H1 (cell line): ENCODE results near the gene MACF1. TPM values are rescaled to one million over a fixed set of nuclear protein-coding genes. Genes with fewer than 3 reads are reported as not detected.

Source experiments
- CTCF ChIA-PET: fragments of 300-600 bp; sonication (Branson Sonifier 250); formaldehyde crosslinking; loops from one replicate; lab custom pipeline; 2021; ENCODE audit not compliant: partially characterized antibody; lab: Charles Lee
- POLR2A ChIA-PET: fragments of 300-600 bp; sonication (Branson Sonifier 250); formaldehyde crosslinking; loops from one replicate; lab custom pipeline; 2021; ENCODE audit warnings: inconsistent platforms; ENCODE audit not compliant: partially characterized antibody; lab: Charles Lee
- DNase-seq, 2 experiments: peaks; one replicate each; pipeline versions ENCODE4 v3.0.0 to v3.0.0-alpha.2; 2010 to 2022; ENCODE audit warnings: low spot score in 2 of 2, low read depth in 1 of 2, mixed read lengths in 1 of 2
- FAIRE-seq: peaks from 2 replicates; lab custom pipeline; 2011; peaks lifted over from hg19 to GRCh38; lab: Jason Lieb, UNC
- H2AFZ ChIP-seq: 2 replicates; pipeline ENCODE4 v1.8.1; 2012; ENCODE audit warnings: low read length, inconsistent platforms
- H2AK5ac ChIP-seq: 2 replicates; pipeline ENCODE4 v1.6.1; 2013; ENCODE audit warnings: low read depth, low read length
- H2BK120ac ChIP-seq: replicated peaks from 2 replicates; pipeline ENCODE3; 2013; ENCODE audit warnings: low read depth, low read length, inconsistent platforms
- H2BK12ac ChIP-seq: 2 replicates; pipeline ENCODE4 v1.6.1; 2013; ENCODE audit warnings: low read depth, low read length
- H2BK15ac ChIP-seq: 2 replicates; pipeline ENCODE4 v1.6.1; 2013; ENCODE audit warnings: low read length
- H2BK20ac ChIP-seq: 2 replicates; pipeline ENCODE4 v1.6.1; 2013; ENCODE audit warnings: low read length
- H2BK5ac ChIP-seq: 2 replicates; pipeline ENCODE4 v1.6.1; 2013; ENCODE audit warnings: low read depth, low read length
- H3K14ac ChIP-seq: 2 replicates; pipeline ENCODE4 v1.6.1; 2013; ENCODE audit warnings: inconsistent platforms; ENCODE audit not compliant: insufficient read length
- H3K18ac ChIP-seq: 2 replicates; pipeline ENCODE4 v1.6.1; 2013; ENCODE audit warnings: low read length; ENCODE audit errors: extremely low read depth
- H3K23ac ChIP-seq: 2 replicates; pipeline ENCODE4 v1.6.1; 2013; ENCODE audit warnings: inconsistent platforms; ENCODE audit not compliant: insufficient read length
- H3K23me2 ChIP-seq: 2 replicates; pipeline ENCODE4 v1.6.1; 2013; ENCODE audit warnings: low read depth, low read length
- H3K27ac ChIP-seq: 2 replicates; pipeline ENCODE4 v1.6.1; 2011; ENCODE audit warnings: low read depth, low read length, inconsistent platforms
- H3K27me3 ChIP-seq, 4 experiments: replicated peaks in 1 of 4; 1 replicate in 1 of 4; 2 replicates in 3 of 4; pipeline versions ENCODE4 v1.6.1 to v1.8.1; 2011 to 2013; ENCODE audit warnings: low read length in 3 of 4, mild to moderate bottlenecking in 3 of 4, inconsistent platforms in 2 of 4, mixed read lengths in 2 of 4, moderate library complexity in 1 of 4; ENCODE audit not compliant: control insufficient read depth in 3 of 4, insufficient read depth in 3 of 4; ENCODE audit errors: extremely low read depth in 1 of 4
- H3K36me3 ChIP-seq, 4 experiments: 2 replicates each; pipeline versions ENCODE4 v1.6.1 to v1.8.1; 2011 to 2013; ENCODE audit warnings: mild to moderate bottlenecking in 4 of 4, low read length in 3 of 4, moderate library complexity in 2 of 4, control low read depth in 1 of 4, inconsistent platforms in 1 of 4; ENCODE audit not compliant: insufficient read depth in 4 of 4, control insufficient read depth in 2 of 4
- H3K4ac ChIP-seq: replicated peaks from 2 replicates; pipeline ENCODE3; 2013; ENCODE audit warnings: low read length, low read depth, mixed read lengths, inconsistent platforms; ENCODE audit not compliant: insufficient read length
- H3K4me1 ChIP-seq, 4 experiments: replicated peaks in 1 of 4; 1 replicate in 1 of 4; 2 replicates in 3 of 4; pipeline versions ENCODE4 v1.6.1 to v1.8.1; 2011 to 2013; ENCODE audit warnings: low read length in 3 of 4, inconsistent platforms in 2 of 4, mixed read lengths in 1 of 4; ENCODE audit not compliant: insufficient read depth in 4 of 4, control insufficient read depth in 3 of 4
- H3K4me2 ChIP-seq, 2 experiments: 2 replicates each; pipeline versions ENCODE4 v1.6.1 to v1.8.1; 2011 to 2013; ENCODE audit warnings: low read depth in 2 of 2, low read length in 2 of 2, control low read depth in 1 of 2, inconsistent platforms in 1 of 2, mild to moderate bottlenecking in 1 of 2; ENCODE audit not compliant: insufficient read depth in 1 of 2
- H3K4me3 ChIP-seq, 4 experiments: fragments of 200-600, 300-600 bp in 1 of 4; sonication (generic), shearing (Covaris generic), sonication (Bioruptor Twin) in 1 of 4; 2 replicates each; pipeline versions ENCODE4 v1.5.1 to v1.8.1; 2011 to 2016; ENCODE audit warnings: low read length in 4 of 4, low read depth in 3 of 4, control low read depth in 2 of 4, inconsistent platforms in 2 of 4, mild to moderate bottlenecking in 2 of 4, mixed read lengths in 1 of 4, moderate library complexity in 1 of 4; ENCODE audit not compliant: insufficient read depth in 2 of 4; ENCODE audit errors: extremely low read depth in 1 of 4
- H3K56ac ChIP-seq: replicated peaks from 2 replicates; pipeline ENCODE3; 2013; ENCODE audit warnings: low read depth, mild to moderate bottlenecking, mixed read lengths, low read length, inconsistent platforms; ENCODE audit not compliant: insufficient read length
- H3K79me1 ChIP-seq: 2 replicates; pipeline ENCODE4 v1.6.1; 2013; ENCODE audit warnings: low read depth, low read length, control low read depth
- H3K79me2 ChIP-seq, 2 experiments: 2 replicates each; pipeline versions ENCODE4 v1.6.1 to v1.8.1; 2012 to 2013; ENCODE audit warnings: low read length in 2 of 2, mild to moderate bottlenecking in 2 of 2, inconsistent platforms in 1 of 2; ENCODE audit not compliant: insufficient read depth in 2 of 2, control insufficient read depth in 1 of 2
- H3K9ac ChIP-seq, 4 experiments: replicated peaks in 1 of 4; 1 replicate in 1 of 4; 2 replicates in 3 of 4; pipeline versions ENCODE4 v1.6.1 to v1.8.1; 2011 to 2013; ENCODE audit warnings: low read depth in 3 of 4, low read length in 3 of 4, control low read depth in 2 of 4, mild to moderate bottlenecking in 2 of 4, moderate library complexity in 2 of 4, inconsistent platforms in 1 of 4; ENCODE audit errors: extremely low read depth in 1 of 4
- H3K9me3 ChIP-seq, 2 experiments: 2 replicates each; pipeline versions ENCODE4 v1.6.1 to v1.8.1; 2012 to 2013; ENCODE audit warnings: mild to moderate bottlenecking in 2 of 2, moderate library complexity in 2 of 2, control low read depth in 1 of 2, inconsistent platforms in 1 of 2, low read depth in 1 of 2, low read length in 1 of 2, mixed read lengths in 1 of 2; ENCODE audit not compliant: insufficient read depth in 2 of 2
- H4K20me1 ChIP-seq, 2 experiments: replicated peaks in 1 of 2; 2 replicates each; pipeline versions ENCODE3 to v1.8.1; 2011 to 2013; ENCODE audit warnings: inconsistent platforms in 2 of 2, low read length in 2 of 2, mild to moderate bottlenecking in 1 of 2; ENCODE audit not compliant: insufficient read depth in 2 of 2, control insufficient read depth in 1 of 2
- H4K5ac ChIP-seq: 2 replicates; pipeline ENCODE4 v1.6.1; 2013; ENCODE audit warnings: low read length, low read depth, mixed read lengths, inconsistent platforms; ENCODE audit not compliant: insufficient read length
- H4K8ac ChIP-seq: 2 replicates; pipeline ENCODE4 v1.8.0; 2013; ENCODE audit warnings: mild to moderate bottlenecking, moderate library complexity, low read length, inconsistent platforms; ENCODE audit not compliant: insufficient read depth; ENCODE audit errors: extremely low read depth
- H4K91ac ChIP-seq: replicated peaks from 2 replicates; pipeline ENCODE3; 2013; ENCODE audit warnings: low read length, mixed read lengths, inconsistent platforms; ENCODE audit not compliant: insufficient read length
- ATF3 ChIP-seq: IDR thresholded peaks from 2 replicates; pipeline ENCODE4 v1.6.1; 2011; ENCODE audit warnings: low read depth, mild to moderate bottlenecking, low read length; ENCODE audit not compliant: insufficient read depth
- EGR1 ChIP-seq: IDR thresholded peaks from 2 replicates; pipeline ENCODE4 v1.6.1; 2011; ENCODE audit warnings: low read depth, low read length, borderline replicate concordance
- GABPA ChIP-seq: IDR thresholded peaks from 2 replicates; pipeline ENCODE4 v1.6.1; 2011; ENCODE audit warnings: mild to moderate bottlenecking, low read length, moderate library complexity, borderline replicate concordance; ENCODE audit not compliant: insufficient read depth
- KDM1A ChIP-seq: fragments of 200-600, 300-600 bp; sonication (generic); IDR thresholded peaks from 2 replicates; pipeline ENCODE4 v1.7.1; 2016; ENCODE audit warnings: mild to moderate bottlenecking, low read length, borderline replicate concordance
- RNF2 ChIP-seq: fragments of 200-900, 300-1000 bp; sonication (generic); IDR thresholded peaks from 2 replicates; pipeline ENCODE4 v1.7.1; 2016; ENCODE audit warnings: borderline replicate concordance, low read depth, mild to moderate bottlenecking, antibody characterized with exemption, low read length; ENCODE audit not compliant: poor library complexity, severe bottlenecking; ENCODE audit errors: missing control alignments
- SAP30 ChIP-seq: fragments of 300-600 bp; sonication (generic); IDR thresholded peaks from 2 replicates; pipeline ENCODE4 v1.7.1; 2012; ENCODE audit warnings: low read length, moderate library complexity, mild to moderate bottlenecking, inconsistent platforms; ENCODE audit not compliant: insufficient read depth, insufficient replicate concordance
- SIRT6 ChIP-seq: IDR thresholded peaks from one replicate; pipeline ENCODE4 v1.7.1; 2012; ENCODE audit warnings: low read length, inconsistent platforms
- SIX5 ChIP-seq: IDR thresholded peaks from 2 replicates; pipeline ENCODE4 v1.6.1; 2011; ENCODE audit warnings: mild to moderate bottlenecking, low read depth, low read length
- SP2 ChIP-seq: IDR thresholded peaks from 2 replicates; pipeline ENCODE4 v1.6.1; 2012; ENCODE audit warnings: mild to moderate bottlenecking, low read length, inconsistent platforms
- SUZ12 ChIP-seq: fragments of 200-600 bp; sonication (generic); IDR thresholded peaks from 2 replicates; pipeline ENCODE4 v1.6.1; 2012; ENCODE audit warnings: mild to moderate bottlenecking, inconsistent platforms, low read length, moderate library complexity, mixed read lengths
- USF2 ChIP-seq: IDR thresholded peaks from 2 replicates; pipeline ENCODE4 v1.6.1; 2011; ENCODE audit warnings: low read length, improper control_type of control experiment
- ZNF274 ChIP-seq: IDR thresholded peaks from 2 replicates; pipeline ENCODE4 v1.7.0; 2012; ENCODE audit warnings: low read length, borderline replicate concordance; ENCODE audit errors: extremely low read depth
- polyA plus RNA-seq, 7 experiments: library from polyadenylated mRNA; depleted of rRNA in 3 of 7; stranded (reverse) in 5 of 7; unstranded in 2 of 7; fragments of >200 nt in 5 of 7; fragments of 200-250 nt in 2 of 7; gene quantifications; 1 replicate in 5 of 7; 2 replicates in 1 of 7; 4 replicates in 1 of 7; pipeline versions ENCODE4 v1.2.1 to v1.2.3, GENCODE V29; 2011 to 2013; ENCODE audit warnings: missing spikeins in 2 of 7, mixed read lengths in 2 of 7
- total RNA-seq: library from RNA; stranded (reverse); fragmentation: NEBNext Ultra II Directional; extraction: Animal tissue kit (Norgen Biotek cat#: 25700); gene quantifications from 2 replicates; pipeline ENCODE4 v1.2.1, GENCODE V29; 2021

Gene MACF1
- total and polyA plus RNA-seq, 2 of the 8 experiments (the other 6 are each of a cell fraction or from before 2014, with no cell fraction given): 59.8 to 285 TPM

DNA sequence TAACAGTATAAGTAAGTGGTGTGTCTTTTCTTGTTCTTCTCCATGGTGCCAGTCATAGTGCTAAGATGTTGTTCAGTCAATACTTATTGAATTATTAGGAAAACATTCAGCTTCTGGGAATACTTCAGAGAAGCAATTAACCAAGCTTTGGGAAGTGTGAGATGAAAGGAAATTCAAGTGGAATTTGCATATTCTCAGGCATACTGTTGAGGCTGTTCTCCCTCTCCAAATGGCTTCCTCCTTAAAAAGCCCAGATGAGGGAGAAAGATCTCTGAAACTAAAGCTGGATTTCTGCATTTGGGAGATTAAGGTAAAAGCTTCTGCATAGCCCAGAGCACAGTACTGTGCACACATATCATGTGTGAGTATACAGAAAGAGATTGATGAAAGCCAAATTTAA is 73.4 kb downstream of the MACF1 start:
- Histone ChIP-seq H2AK5ac (no peak overlapping the region), H4K8ac (no peak overlapping the region), H2BK15ac (no peak overlapping the region), H3K4me2 (peak overlapping the region; percentile 15 to 20; a peak in 3 of 4 replicates), H3K23me2 (no peaks in the 10 kb centered on the region), H3K36me3 (peaks cover 0 to 6% (median 2%) of the 10 kb centered on the region in 4 experiments; a peak in 2 of 8 replicates), H2BK120ac (no peak overlapping the region), H3K4me1 (peaks cover 0 to 12% (median 5%) of the 10 kb centered on the region in 4 experiments; a peak in 4 of 7 replicates), H2AFZ (no peak overlapping the region), H4K20me1 (peaks cover 0 to 3% of the 10 kb centered on the region in 2 experiments), H3K9ac (no peak overlapping the region), H3K23ac (no peak overlapping the region), H3K27me3 (no peaks in the 10 kb centered on the region), H3K27ac (no peak overlapping the region), H4K5ac (no peak overlapping the region), H2BK12ac (no peak overlapping the region), H3K56ac (no peak overlapping the region), H4K91ac (no peak overlapping the region), H3K4me3 (peak overlapping the region in 1 of 4 experiments; percentile 8; a peak in 1 of 8 replicates), H2BK20ac (no peak overlapping the region), H3K79me1 (no peaks in the 10 kb centered on the region), H3K18ac (no peak overlapping the region), H3K4ac (no peak overlapping the region), H3K79me2 (peaks cover 0 to 67% of the 10 kb centered on the region in 2 experiments; a peak in 2 of 4 replicates), H3K14ac (no peak overlapping the region), H2BK5ac (no peak overlapping the region), H3K9me3 (no peaks in the 10 kb centered on the region)
- FAIRE-seq (peak; percentile 48), DNase-seq (no peak)
- POLR2A ChIA-PET: interaction anchor here (2.2 kb wide), 1 partner anchor 10 kb away, joined by 5 read pairs; no protein-coding TSS in a partner anchor
- CTCF ChIA-PET: interaction anchor here (0.6 to 1.6 kb wide), 5 partner anchors 19 to 289 kb away, joined by 3 to 4 read pairs (median 3); no protein-coding TSS in a partner anchor
- TF ChIP-seq SIX5 (no peak), RNF2 (no peak), USF2 (no peak), EGR1 (no peak), SUZ12 (no peak), KDM1A (no peak), SAP30 (no peak), ATF3 (no peak), GABPA (no peak), ZNF274 (no peak), SP2 (no peak), SIRT6 (no peak)
